HepG2 (cell line): ENCODE data around the gene WTAP. TPM values are rescaled to one million over a fixed set of nuclear protein-coding genes. Genes with fewer than 3 reads are reported as not detected.

Experiments used
- ATAC-seq: fragments of 200-7000 bp; cut with Tn5 transposase; 3 replicates; pipeline ENCODE4 v1.9.1; 2020; ENCODE audit warnings: mild to moderate bottlenecking, moderate library complexity
- BruUV-seq: library from RNA; stranded (reverse); fragments of 400-500 nt; replicated peaks from 2 replicates; lab custom pipeline; 2021; lab: Mats Ljungman, UMichigan
- CTCF ChIA-PET: fragments of 300-600 bp; formaldehyde crosslinking; extraction: SDS; loops from one replicate; lab custom pipeline; 2021; ENCODE audit warnings: low total read pairs, inconsistent platforms, low intra/inter-chr PET ratio; lab: Yijun Ruan, JAX
- POLR2A ChIA-PET: fragments of 350-600 bp; sonication (Branson Sonifier 250); formaldehyde crosslinking; loops from one replicate; lab custom pipeline; 2020; ENCODE audit warnings: antibody characterized with exemption, inconsistent platforms; lab: Yijun Ruan, JAX
- DNase-seq: peaks from one replicate; pipeline ENCODE4 v3.0.0-alpha.2; 2015; ENCODE audit warnings: low spot score
- FAIRE-seq: peaks from 3 replicates; lab custom pipeline; 2011; peaks lifted over from hg19 to GRCh38; lab: Jason Lieb, UNC
- H2AFZ ChIP-seq: one replicate; pipeline ENCODE4 v1.6.1; 2011; ENCODE audit warnings: low read length, inconsistent platforms
- H3K27ac ChIP-seq: fragments of 300-600 bp; 3 replicates; pipeline ENCODE4 v1.8.0; 2011; ENCODE audit warnings: mixed run types, mild to moderate bottlenecking, mixed read lengths, low read length, inconsistent platforms; ENCODE audit not compliant: insufficient read depth; ENCODE audit errors: extremely low read length
- H3K27me3 ChIP-seq, 2 experiments: fragments of 200-600 bp in 1 of 2; 2 replicates in 1 of 2; 3 replicates in 1 of 2; pipeline versions ENCODE4 v1.6.0 to v1.8.0; 2011; ENCODE audit warnings: low read length in 2 of 2, mild to moderate bottlenecking in 2 of 2, moderate library complexity in 2 of 2, inconsistent platforms in 1 of 2; ENCODE audit not compliant: insufficient read depth in 2 of 2, control insufficient read depth in 1 of 2
- H3K36me3 ChIP-seq, 2 experiments: fragments of 200-600 bp in 1 of 2; replicated peaks in 1 of 2; 2 replicates in 1 of 2; 3 replicates in 1 of 2; pipeline versions ENCODE4 v1.5.1 to v1.8.0; 2011; ENCODE audit warnings: low read length in 2 of 2, inconsistent platforms in 1 of 2; ENCODE audit not compliant: insufficient read depth in 2 of 2, control insufficient read depth in 1 of 2
- H3K4me1 ChIP-seq: 2 replicates; pipeline ENCODE4 v1.5.1; 2012; ENCODE audit warnings: low read length, inconsistent platforms; ENCODE audit not compliant: insufficient read depth
- H3K4me2 ChIP-seq: 2 replicates; pipeline ENCODE4 v1.6.0; 2011; ENCODE audit warnings: low read depth, low read length, inconsistent platforms
- H3K4me3 ChIP-seq, 3 experiments: fragments of 200-600 bp in 1 of 3; sonication (generic), shearing (Covaris generic) in 1 of 3; replicated peaks in 1 of 3; 2 replicates each; pipeline ENCODE4 v1.5.1; 2011 to 2016; ENCODE audit warnings: low read length in 3 of 3, inconsistent platforms in 2 of 3, low read depth in 2 of 3, mild to moderate bottlenecking in 2 of 3, control low read depth in 1 of 3, mixed read lengths in 1 of 3; ENCODE audit not compliant: insufficient read depth in 1 of 3
- H3K79me2 ChIP-seq: one replicate; pipeline ENCODE4 v1.6.1; 2011; ENCODE audit warnings: low read length, inconsistent platforms; ENCODE audit not compliant: insufficient read depth
- H3K9ac ChIP-seq: 2 replicates; pipeline ENCODE4 v1.6.0; 2011; ENCODE audit warnings: mild to moderate bottlenecking, low read depth, low read length, inconsistent platforms; ENCODE audit not compliant: insufficient read depth
- H3K9me3 ChIP-seq: 2 replicates; pipeline ENCODE4 v1.5.1; 2012; ENCODE audit warnings: mild to moderate bottlenecking, low read length
- H4K20me1 ChIP-seq: 2 replicates; pipeline ENCODE4 v1.6.0; 2011; ENCODE audit warnings: inconsistent platforms, mild to moderate bottlenecking, low read length, moderate library complexity; ENCODE audit not compliant: insufficient read depth
- ATF7 ChIP-seq, 2 experiments: fragments of 450-650 bp in 1 of 2; sonication (generic) in 1 of 2; formaldehyde crosslinking in 1 of 2; IDR thresholded peaks; 2 replicates each; pipeline versions ENCODE4 v1.4.0 to v1.6.1; 2016 to 2020; ENCODE audit warnings: antibody characterized with exemption in 1 of 2, mild to moderate bottlenecking in 1 of 2, missing genetic modification reagents in 1 of 2
- MTERF4 ChIP-seq: sonication (generic); formaldehyde crosslinking; IDR thresholded peaks from 2 replicates; pipeline ENCODE4 v1.8.0; 2023; ENCODE audit warnings: mild to moderate bottlenecking, missing genetic modification reagents
- POLR2AphosphoS5 ChIP-seq: IDR thresholded peaks from 2 replicates; pipeline ENCODE4 v1.6.1; 2012; ENCODE audit warnings: low read depth, low read length
- PRDM15 ChIP-seq: sonication (generic); formaldehyde crosslinking; IDR thresholded peaks from 2 replicates; pipeline ENCODE4 v1.4.0; 2020; ENCODE audit warnings: missing genetic modification reagents
- PRMT3 ChIP-seq: sonication (generic); formaldehyde crosslinking; IDR thresholded peaks from 2 replicates; pipeline ENCODE4 v1.8.1; 2022; ENCODE audit warnings: low read depth, mild to moderate bottlenecking, moderate library complexity, missing genetic modification reagents, borderline replicate concordance
- SSRP1 ChIP-seq: IDR thresholded peaks from 2 replicates; pipeline ENCODE4 v1.6.1; 2016; ENCODE audit warnings: control low read depth
- ZNF580 ChIP-seq: IDR thresholded peaks from 2 replicates; pipeline ENCODE4 v1.6.1; 2016; ENCODE audit warnings: low read depth, borderline replicate concordance
- WGBS: methylation state at CpG from one replicate; pipeline ENCODE4 v1.1.6; 2017; ENCODE audit warnings: low lambda C conversion rate; 5-methylcytosine and 5-hydroxymethylcytosine counted together
- in situ Hi-C: cut with HindIII; loops from 2 replicates; pipeline ENCODE4 v1.10.0; 2017; ENCODE audit warnings: low pct_unique_long_range_greater_than_20kb; ENCODE audit not compliant: extremely low pct_ligation_motif_present
- intact Hi-C: fragments of 100-400 bp; cut with micrococcal nuclease; formaldehyde crosslinking; loops from one replicate; pipeline ENCODE4 v1.10.0; 2022; ENCODE audit not compliant: unreplicated experiment
- polyA plus RNA-seq, 8 experiments: library from polyadenylated mRNA; depleted of rRNA in 3 of 8; stranded (reverse) in 7 of 8; unstranded in 1 of 8; fragments of >200 nt; fragmentation: Illumina TruSeq in 4 of 8; extraction: Trizol in 4 of 8; gene quantifications; 2 replicates each; pipeline versions ENCODE4 v1.2.1 to v1.2.3, GENCODE V29; 2011 to 2016; ENCODE audit warnings: low read depth in 4 of 8, missing spikeins in 1 of 8, mixed read lengths in 1 of 8; ENCODE audit not compliant: insufficient read depth in 1 of 8
- total RNA-seq, 5 experiments: library from RNA; depleted of rRNA; stranded (reverse); fragments of >200 nt; fragmentation: Illumina TruSeq; extraction: Trizol; gene quantifications; 2 replicates each; pipeline ENCODE4 v1.2.3, GENCODE V29; 2016; ENCODE audit warnings: low read depth in 1 of 5
- TF ChIP-seq, protein P1 (sequence below): sonication (generic); formaldehyde crosslinking; IDR thresholded peaks from 2 replicates; pipeline ENCODE4 v1.4.0; 2020; ENCODE audit warnings: low read depth, mild to moderate bottlenecking, missing genetic modification reagents

The WTAP gene
- total and polyA plus RNA-seq, 2 of the 13 experiments (the other 11 are each of a cell fraction or from before 2014, with no cell fraction given), result 31.6 to 167 TPM

DNA sequence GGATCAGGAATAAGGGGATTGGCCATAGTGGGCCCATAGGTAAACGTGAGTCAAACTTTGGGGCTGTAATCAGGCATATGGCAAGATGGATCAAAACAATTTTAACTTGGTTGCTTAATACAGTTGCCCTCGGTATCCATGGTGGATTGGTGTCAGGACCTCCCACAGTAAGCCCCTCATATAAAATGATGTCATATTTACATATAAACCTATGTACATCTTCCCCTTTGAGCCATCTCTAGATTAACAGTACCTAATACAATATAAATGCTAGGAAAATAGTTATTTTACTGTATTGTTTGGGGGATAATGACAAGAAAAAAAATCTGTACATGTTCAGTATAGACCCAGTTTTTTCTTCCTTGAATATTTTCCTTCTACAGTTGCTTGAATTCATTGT is 27.1 kb downstream of the WTAP start:
- DNase-seq (no peak), ATAC-seq (no peak), FAIRE-seq (no peak)
- Histone ChIP-seq H3K4me2 (no peak overlapping the region), H3K4me3 (no peak overlapping the region), H3K36me3 (peaks cover 13 to 60% of the 10 kb centered on the region in 2 experiments), H3K9me3 (no peaks in the 10 kb centered on the region), H3K27me3 (no peaks in the 10 kb centered on the region), H4K20me1 (no peaks in the 10 kb centered on the region), H3K4me1 (peaks cover 18% of the 10 kb centered on the region), H2AFZ (no peak overlapping the region), H3K27ac (no peak overlapping the region), H3K79me2 (peaks cover 2% of the 10 kb centered on the region), H3K9ac (no peak overlapping the region)
- no peak for TF ChIP-seq PRMT3
- TF ChIP-seq ATF7 (IDR thresholded peaks at IDR 0.05), result peak; percentile 75
- TF ChIP-seq ATF7 (CRISPR knock-in tag; IDR thresholded peaks at IDR 0.05), result no peak
- no peak for TF ChIP-seq MTERF4 (CRISPR knock-in tag)
- intact Hi-C loops, result no loop called here
- in situ Hi-C loops, result no loop called here
- WGBS, result 90% methylated on average over 2 of the region's 2 CpGs
- no TSS peak for BruUV-seq
- ChIA-PET CTCF (no interaction called here), POLR2A (no interaction called here)

DNA sequence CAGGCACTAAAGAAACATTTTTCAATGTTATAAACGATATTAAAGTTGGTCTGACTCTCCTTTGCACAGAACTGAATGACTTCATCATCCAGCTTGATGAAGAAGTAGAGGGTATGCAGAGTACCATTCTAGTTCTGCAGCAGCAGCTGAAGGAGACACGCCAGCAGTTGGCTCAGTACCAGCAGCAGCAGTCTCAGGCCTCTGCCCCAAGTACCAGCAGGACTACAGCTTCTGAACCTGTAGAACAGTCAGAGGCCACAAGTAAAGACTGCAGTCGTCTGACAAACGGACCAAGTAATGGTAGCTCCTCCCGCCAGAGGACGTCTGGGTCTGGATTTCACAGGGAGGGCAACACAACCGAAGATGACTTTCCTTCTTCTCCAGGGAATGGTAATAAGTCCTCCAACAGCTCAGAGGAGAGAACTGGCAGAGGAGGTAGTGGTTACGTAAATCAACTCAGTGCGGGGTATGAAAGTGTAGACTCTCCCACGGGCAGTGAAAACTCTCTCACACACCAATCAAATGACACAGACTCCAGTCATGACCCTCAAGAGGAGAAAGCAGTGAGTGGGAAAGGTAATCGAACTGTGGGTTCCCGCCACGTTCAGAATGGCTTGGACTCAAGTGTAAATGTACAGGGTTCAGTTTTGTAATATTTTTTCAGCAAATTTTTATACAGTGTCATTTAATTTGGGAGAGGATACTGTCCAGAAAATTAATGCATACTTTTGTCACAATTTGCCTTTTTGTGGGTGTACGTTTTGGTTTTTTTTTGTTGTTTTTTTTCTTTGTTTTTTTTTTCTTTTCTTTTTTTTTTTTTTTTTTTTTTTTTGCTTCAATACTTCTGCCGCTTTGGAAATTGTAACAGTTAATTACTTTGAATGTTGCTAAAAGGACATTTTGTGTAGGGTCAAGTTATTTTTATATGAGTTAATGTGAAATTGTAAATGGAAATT is 27.9 kb downstream of the WTAP start:
- ChIA-PET POLR2A (interaction anchor here (0.8 to 10.2 kb wide), 2 partner anchors 27 to 28 kb away, joined by 3 to 175 read pairs; partner anchors contain the start of gene WTAP), CTCF (no interaction called here)
- whole genome bisulfite sequencing, result 93% methylated on average over 15 of the region's 15 CpGs
- no peak overlapping the region for H3K4me2 ChIP-seq
- intact Hi-C loops (no loop called here), in situ Hi-C loops (no loop called here)
- no peak overlapping the region for H3K27ac ChIP-seq
- no peak for ATAC-seq
- H3K9ac ChIP-seq, result no peak overlapping the region
- H3K4me1 ChIP-seq, result peaks cover 25% of the 10 kb centered on the region
- TSS peak; percentile 15 for BruUV-seq
- no peaks in the 10 kb centered on the region for H3K27me3 ChIP-seq
- H3K4me3 ChIP-seq, result no peak overlapping the region
- no peak overlapping the region for H2AFZ ChIP-seq
- H4K20me1 ChIP-seq, result no peaks in the 10 kb centered on the region
- no peaks in the 10 kb centered on the region for H3K9me3 ChIP-seq
- H3K36me3 ChIP-seq, result peaks cover 13 to 54% of the 10 kb centered on the region in 2 experiments
- DNase-seq, result no peak
- FAIRE-seq, result no peak
- H3K79me2 ChIP-seq, result peaks cover 8% of the 10 kb centered on the region
- TF ChIP-seq SSRP1 (peak; percentile 79; the same call in 1 of the 2 replicates), POLR2AphosphoS5 (peak; percentile 10; the same call in 1 of the 2 replicates), PRDM15 (CRISPR knock-in tag) (no peak), ZNF580 (CRISPR knock-in tag) (no peak)
- TF ChIP-seq, protein P1, sequence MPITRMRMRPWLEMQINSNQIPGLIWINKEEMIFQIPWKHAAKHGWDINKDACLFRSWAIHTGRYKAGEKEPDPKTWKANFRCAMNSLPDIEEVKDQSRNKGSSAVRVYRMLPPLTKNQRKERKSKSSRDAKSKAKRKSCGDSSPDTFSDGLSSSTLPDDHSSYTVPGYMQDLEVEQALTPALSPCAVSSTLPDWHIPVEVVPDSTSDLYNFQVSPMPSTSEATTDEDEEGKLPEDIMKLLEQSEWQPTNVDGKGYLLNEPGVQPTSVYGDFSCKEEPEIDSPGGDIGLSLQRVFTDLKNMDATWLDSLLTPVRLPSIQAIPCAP, result no peak
